ENCODE data around the gene PPIE.

DNA sequence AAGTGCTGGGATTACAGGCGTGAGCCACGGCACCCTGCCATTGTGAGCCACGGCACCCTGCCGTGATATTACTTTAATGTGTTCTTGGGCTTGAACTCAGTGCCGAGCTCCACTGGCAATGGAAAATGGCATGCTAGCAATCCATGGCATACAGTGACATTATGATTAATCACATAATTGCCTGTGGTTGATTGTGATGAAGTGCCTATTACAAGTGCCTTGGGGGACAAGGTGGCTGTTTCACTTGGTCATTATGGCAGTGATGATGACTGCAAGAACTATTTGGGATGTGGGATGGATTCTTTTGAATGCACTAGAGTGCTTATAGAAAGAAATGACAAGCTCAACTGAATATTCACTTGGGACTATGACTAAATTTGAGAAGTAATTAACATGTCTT lies 25.1 kb upstream of the PPIE start:
- TF ChIP-seq, protein P1, sequence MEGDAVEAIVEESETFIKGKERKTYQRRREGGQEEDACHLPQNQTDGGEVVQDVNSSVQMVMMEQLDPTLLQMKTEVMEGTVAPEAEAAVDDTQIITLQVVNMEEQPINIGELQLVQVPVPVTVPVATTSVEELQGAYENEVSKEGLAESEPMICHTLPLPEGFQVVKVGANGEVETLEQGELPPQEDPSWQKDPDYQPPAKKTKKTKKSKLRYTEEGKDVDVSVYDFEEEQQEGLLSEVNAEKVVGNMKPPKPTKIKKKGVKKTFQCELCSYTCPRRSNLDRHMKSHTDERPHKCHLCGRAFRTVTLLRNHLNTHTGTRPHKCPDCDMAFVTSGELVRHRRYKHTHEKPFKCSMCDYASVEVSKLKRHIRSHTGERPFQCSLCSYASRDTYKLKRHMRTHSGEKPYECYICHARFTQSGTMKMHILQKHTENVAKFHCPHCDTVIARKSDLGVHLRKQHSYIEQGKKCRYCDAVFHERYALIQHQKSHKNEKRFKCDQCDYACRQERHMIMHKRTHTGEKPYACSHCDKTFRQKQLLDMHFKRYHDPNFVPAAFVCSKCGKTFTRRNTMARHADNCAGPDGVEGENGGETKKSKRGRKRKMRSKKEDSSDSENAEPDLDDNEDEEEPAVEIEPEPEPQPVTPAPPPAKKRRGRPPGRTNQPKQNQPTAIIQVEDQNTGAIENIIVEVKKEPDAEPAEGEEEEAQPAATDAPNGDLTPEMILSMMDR (IDR thresholded peaks at IDR 0.05), result no peak
- TF ChIP-seq ZFX (IDR thresholded peaks at IDR 0.05; ENCODE audit: borderline replicate concordance), result no peak

All from 22Rv1 (cell line).